D721Med (cell line): ENCODE data around the gene POLR2B.
"Not testable (repeated sequence)": the region's sequence is repeated elsewhere in the genome, so short reads cannot be mapped to it uniquely, and the experiment has no call there.

Source experiments
- DNase-seq: peaks from one replicate; pipeline ENCODE4 v3.0.0; 2011; ENCODE audit warnings: low spot score; ENCODE audit not compliant: insufficient read length
- FAIRE-seq: peaks from 2 replicates; lab custom pipeline; 2011; peaks lifted over from hg19 to GRCh38; lab: Jason Lieb, UNC
- CTCF ChIP-seq: IDR thresholded peaks from 2 replicates; pipeline ENCODE4 v1.5.1; 2012; ENCODE audit warnings: mild to moderate bottlenecking, control low read depth; ENCODE audit not compliant: insufficient read depth; ENCODE audit errors: missing control alignments

The POLR2B gene

GRCh38 chr4:56978750-56979303 lies at the start of gene POLR2B:
Gene POLR2B (plus strand): TSS chr4:56978896. CDS start chr4:56978986, 90 bp downstream.
- no peak for FAIRE-seq
- no peak for DNase-seq
- no peak for TF ChIP-seq CTCF

DNA sequence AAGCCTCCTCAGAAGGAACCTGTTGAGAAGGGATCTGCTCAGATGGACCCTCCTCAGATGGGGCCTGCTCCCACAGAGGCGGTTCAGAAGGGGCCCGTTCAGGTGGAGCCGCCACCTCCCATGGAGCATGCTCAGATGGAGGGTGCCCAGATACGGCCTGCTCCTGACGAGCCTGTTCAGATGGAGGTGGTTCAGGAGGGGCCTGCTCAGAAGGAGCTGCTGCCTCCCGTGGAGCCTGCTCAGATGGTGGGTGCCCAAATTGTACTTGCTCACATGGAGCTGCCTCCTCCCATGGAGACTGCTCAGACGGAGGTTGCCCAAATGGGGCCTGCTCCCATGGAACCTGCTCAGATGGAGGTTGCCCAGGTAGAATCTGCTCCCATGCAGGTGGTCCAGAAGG lies 48.1 kb upstream of the POLR2B start:
- no peak for TF ChIP-seq CTCF
- FAIRE-seq, result no peak
- DNase-seq, result no peak

DNA sequence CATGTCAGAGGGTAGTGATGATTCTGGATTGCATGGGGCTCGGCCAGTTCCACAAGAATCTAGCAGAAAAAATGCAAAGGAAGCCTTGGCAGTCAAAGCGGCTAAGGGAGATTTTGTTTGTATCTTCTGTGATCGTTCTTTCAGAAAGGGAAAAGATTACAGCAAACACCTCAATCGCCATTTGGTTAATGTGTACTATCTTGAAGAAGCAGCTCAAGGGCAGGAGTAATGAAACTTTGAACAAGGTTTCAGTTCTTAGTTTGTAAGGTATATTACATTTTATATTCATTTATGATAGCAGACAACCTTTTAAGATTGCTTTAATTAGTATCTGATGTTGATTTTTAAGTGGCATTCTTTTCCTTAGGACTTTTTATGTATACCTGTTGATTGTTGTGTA lies 46.8 kb upstream of the POLR2B start:
- DNase-seq (no peak), FAIRE-seq (no peak)
- no peak for TF ChIP-seq CTCF

DNA sequence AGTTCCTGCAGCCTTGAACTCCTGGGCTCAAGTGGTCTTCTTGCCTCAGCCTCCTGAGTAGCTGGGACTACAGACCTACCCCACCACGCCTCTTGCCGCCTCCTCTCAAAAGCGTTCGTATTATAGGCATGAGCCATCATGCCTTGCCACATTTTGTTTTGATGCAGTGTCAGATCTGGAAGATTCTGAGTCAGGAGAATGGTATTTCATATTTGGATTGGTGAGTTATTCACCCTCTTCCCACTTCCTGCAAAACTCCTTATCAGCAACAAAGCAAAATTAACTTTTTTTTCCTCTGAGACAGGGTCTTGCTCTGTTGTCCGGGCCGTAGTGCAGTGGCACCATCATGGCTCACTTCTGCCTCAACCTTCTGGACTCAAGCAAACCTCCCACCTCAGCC lies 41.4 kb upstream of the POLR2B start:
- no peak for TF ChIP-seq CTCF
- FAIRE-seq (no peak), DNase-seq (no peak)

- FAIRE-seq, DNase-seq: not testable (repeated sequence)
These were observed 38.9 kb upstream of the POLR2B start for GRCh38 chr4:56939826-56940225.

GRCh38 chr4:56940403-56940802 lies 38.3 kb upstream of the POLR2B start:
- TF ChIP-seq CTCF, result no peak
- FAIRE-seq (no peak), DNase-seq (no peak)

DNA sequence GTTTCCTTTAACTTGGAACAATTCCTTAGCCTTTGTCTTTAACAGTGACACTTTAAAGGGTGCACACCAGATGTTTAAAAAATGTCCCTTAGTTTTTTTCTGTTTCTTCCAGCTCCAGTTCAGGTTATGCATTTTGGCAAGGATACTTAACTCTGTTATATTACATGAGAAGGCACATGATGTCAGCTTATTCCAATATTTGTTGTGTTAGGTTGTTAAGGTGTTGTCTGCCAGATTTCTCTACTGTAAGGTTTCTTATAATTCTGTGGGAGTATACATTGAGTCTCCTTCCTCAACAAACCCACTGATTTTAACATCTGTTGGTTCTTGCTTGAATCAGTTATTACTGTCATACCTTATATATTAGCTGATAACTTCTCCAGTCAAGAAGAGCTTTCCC lies 37.7 kb upstream of the POLR2B start:
- TF ChIP-seq CTCF, result no peak
- FAIRE-seq (no peak), DNase-seq (no peak)

GRCh38 chr4:56941403-56941802 lies 37.3 kb upstream of the POLR2B start:
- FAIRE-seq, result no peak
- DNase-seq, result no peak
- TF ChIP-seq CTCF, result no peak
